Measurements from ENCODE around the gene TTC12. TPM values are rescaled to one million over a fixed set of nuclear protein-coding genes. Genes with fewer than 3 reads are reported as not detected.

The TTC12 gene
- total and polyA plus RNA-seq, 8 donors = 4.3 to 13.9 (median 8.0) TPM

- Histone ChIP-seq H3K27me3 (no peaks in the 10 kb centered on the region), H3K4me3 (no peak overlapping the region), H3K4me1 (no peaks in the 10 kb centered on the region), H3K27ac (no peak overlapping the region), H3K9me3 (no peaks in the 10 kb centered on the region), H3K36me3 (no peaks in the 10 kb centered on the region)
- 78 to 79% methylated on average over 3 of the region's 3 CpGs for WGBS, 2 donors
- ATAC-seq (no peak), DNase-seq (no peak), FAIRE-seq (no peak)
- intact Hi-C loops (cut with DNase I) = loop anchor here in 2 of 3 donors (5.0 to 10.0 kb wide), 4 partner anchors 691 to 999 kb away; no protein-coding TSS in a partner anchor
- TF ChIP-seq CTCF (IDR thresholded peaks at IDR 0.05) = no peak
Measured at GRCh38 chr11:113286009-113286408, 28.4 kb upstream of the TTC12 start.

GRCh38 chr11:113286509-113287497 lies 27.6 kb upstream of the TTC12 start:
- FAIRE-seq = no peak
- Histone ChIP-seq H3K4me3 (no peak overlapping the region), H3K27me3 (no peaks in the 10 kb centered on the region), H3K27ac (no peak overlapping the region), H3K9me3 (no peaks in the 10 kb centered on the region), H3K4me1 (no peaks in the 10 kb centered on the region), H3K36me3 (no peaks in the 10 kb centered on the region)
- intact Hi-C loops (cut with DNase I) = loop anchor here in 2 of 3 donors (5.0 to 10.0 kb wide), 4 partner anchors 692 to 1000 kb away; no protein-coding TSS in a partner anchor
- no peak for DNase-seq
- TF ChIP-seq CTCF (IDR thresholded peaks at IDR 0.05) = no peak
- ATAC-seq = no peak
- 60 to 81% methylated on average over 11 of the region's 11 CpGs for WGBS, 2 donors

GRCh38 chr11:113287801-113288200 lies 26.6 kb upstream of the TTC12 start:
- no peaks in the 10 kb centered on the region for H3K36me3 ChIP-seq
- no peaks in the 10 kb centered on the region for H3K27me3 ChIP-seq
- FAIRE-seq (no peak), ATAC-seq (no peak), DNase-seq (no peak)
- intact Hi-C loops (cut with DNase I) = loop anchor here in 2 of 3 donors (5.0 to 10.0 kb wide), 4 partner anchors 693 to 1000 kb away; no protein-coding TSS in a partner anchor
- no peak for TF ChIP-seq CTCF (IDR thresholded peaks at IDR 0.05)
- H3K9me3 ChIP-seq = no peaks in the 10 kb centered on the region
- no peaks in the 10 kb centered on the region for H3K4me1 ChIP-seq
- no peak overlapping the region for H3K27ac ChIP-seq
- H3K4me3 ChIP-seq = no peak overlapping the region
- WGBS, 2 donors = 38 to 40% methylated on average over 3 of the region's 3 CpGs

GRCh38 chr11:113288286-113288863 lies 26.0 kb upstream of the TTC12 start:
- intact Hi-C loops (cut with DNase I) = loop anchor here in 2 of 3 donors (5.0 to 10.0 kb wide), 4 partner anchors 694 to 1001 kb away; no protein-coding TSS in a partner anchor
- no peaks in the 10 kb centered on the region for H3K4me1 ChIP-seq
- 47 to 52% methylated on average over 6 of the region's 6 CpGs for WGBS, 2 donors
- no peaks in the 10 kb centered on the region for H3K27me3 ChIP-seq
- no peak for TF ChIP-seq CTCF (IDR thresholded peaks at IDR 0.05)
- H3K4me3 ChIP-seq = no peak overlapping the region
- ATAC-seq = no peak
- no peak for FAIRE-seq
- no peak for DNase-seq
- no peaks in the 10 kb centered on the region for H3K36me3 ChIP-seq
- no peak overlapping the region for H3K27ac ChIP-seq
- no peaks in the 10 kb centered on the region for H3K9me3 ChIP-seq
